Caco-2 (cell line): ENCODE results near the gene AKR1B1. TPM values are rescaled to one million over a fixed set of nuclear protein-coding genes. Genes with fewer than 3 reads are reported as not detected.

Experiments used
- BruUV-seq: library from RNA; stranded (reverse); fragments of 400-500 nt; replicated peaks from 2 replicates; lab custom pipeline; 2021; lab: Mats Ljungman, UMichigan
- CTCF ChIA-PET: fragments of 300-600 bp; sonication (Branson Sonifier 250); formaldehyde crosslinking; loops from one replicate; lab custom pipeline; 2022; ENCODE audit warnings: antibody characterized with exemption; lab: Charles Lee
- POLR2A ChIA-PET: fragments of 300-600 bp; sonication (Branson Sonifier 250); formaldehyde crosslinking; loops from one replicate; lab custom pipeline; 2022; ENCODE audit warnings: antibody characterized with exemption; lab: Charles Lee
- DNase-seq, 2 experiments: peaks; one replicate each; pipeline versions ENCODE4 v3.0.0 to v3.0.0-alpha.2; 2020 to 2022
- H3K27me3 ChIP-seq: replicated peaks from 2 replicates; pipeline ENCODE4 v1.6.0; 2011; ENCODE audit warnings: low read length; ENCODE audit not compliant: control insufficient read depth, insufficient read depth
- H3K36me3 ChIP-seq: 2 replicates; pipeline ENCODE4 v1.5.1; 2011; ENCODE audit warnings: low read length; ENCODE audit not compliant: control insufficient read depth, insufficient read depth
- H3K4me1 ChIP-seq: fragments of 250-450 bp; sonication (Bioruptor Pico); 2 replicates; pipeline ENCODE4 v1.5.1; 2020; ENCODE audit warnings: mild to moderate bottlenecking
- H3K4me3 ChIP-seq: 2 replicates; pipeline ENCODE4 v1.5.1; 2011; ENCODE audit warnings: low read depth, mild to moderate bottlenecking, control low read depth, low read length
- H3K9me3 ChIP-seq: fragments of 250-450 bp; sonication (Bioruptor Pico); 2 replicates; pipeline ENCODE4 v1.5.1; 2020; ENCODE audit warnings: mild to moderate bottlenecking, moderate library complexity
- H3K27ac Mint-ChIP-seq: one replicate; pipeline ENCODE4 v1.8.0; 2022; ENCODE audit warnings: mixed read lengths; ENCODE audit not compliant: unreplicated experiment
- H3K27me3 Mint-ChIP-seq: one replicate; pipeline ENCODE4 v1.8.0; 2022; ENCODE audit warnings: mixed read lengths; ENCODE audit not compliant: insufficient read depth, unreplicated experiment
- H3K36me3 Mint-ChIP-seq: one replicate; pipeline ENCODE4 v1.8.0; 2022; ENCODE audit warnings: mild to moderate bottlenecking, mixed read lengths; ENCODE audit not compliant: insufficient read depth, unreplicated experiment
- H3K4me1 Mint-ChIP-seq: one replicate; pipeline ENCODE4 v1.8.0; 2022; ENCODE audit warnings: low read depth, mixed read lengths; ENCODE audit not compliant: unreplicated experiment
- H3K4me3 Mint-ChIP-seq: one replicate; pipeline ENCODE4 v1.8.0; 2022; ENCODE audit warnings: mild to moderate bottlenecking, moderate library complexity, mixed read lengths; ENCODE audit not compliant: unreplicated experiment
- H3K9me3 Mint-ChIP-seq: one replicate; pipeline ENCODE4 v1.8.0; 2022; ENCODE audit warnings: mixed read lengths; ENCODE audit not compliant: unreplicated experiment
- CTCF ChIP-seq, 2 experiments: fragments of 200-600 bp in 1 of 2; IDR thresholded peaks; 1 replicate in 1 of 2; 2 replicates in 1 of 2; pipeline versions ENCODE4 v1.5.1 to v1.8.0; 2011 to 2022; ENCODE audit warnings: antibody characterized with exemption in 1 of 2, control low read depth in 1 of 2, inconsistent platforms in 1 of 2, low read depth in 1 of 2, low read length in 1 of 2, mild to moderate bottlenecking in 1 of 2, moderate library complexity in 1 of 2; ENCODE audit not compliant: insufficient read depth in 1 of 2, severe bottlenecking in 1 of 2, unreplicated experiment in 1 of 2
- intact Hi-C: fragments of 100-400 bp; cut with micrococcal nuclease; formaldehyde crosslinking; loops from one replicate; pipeline ENCODE4 v1.10.0; 2022; ENCODE audit not compliant: unreplicated experiment
- total RNA-seq: library from RNA; stranded (reverse); gene quantifications from 2 replicates; pipeline ENCODE4 v1.2.3, GENCODE V29; 2022

AKR1B1 gene
- total RNA-seq, 1 experiment from 2014 or later: 58.6 TPM

DNA sequence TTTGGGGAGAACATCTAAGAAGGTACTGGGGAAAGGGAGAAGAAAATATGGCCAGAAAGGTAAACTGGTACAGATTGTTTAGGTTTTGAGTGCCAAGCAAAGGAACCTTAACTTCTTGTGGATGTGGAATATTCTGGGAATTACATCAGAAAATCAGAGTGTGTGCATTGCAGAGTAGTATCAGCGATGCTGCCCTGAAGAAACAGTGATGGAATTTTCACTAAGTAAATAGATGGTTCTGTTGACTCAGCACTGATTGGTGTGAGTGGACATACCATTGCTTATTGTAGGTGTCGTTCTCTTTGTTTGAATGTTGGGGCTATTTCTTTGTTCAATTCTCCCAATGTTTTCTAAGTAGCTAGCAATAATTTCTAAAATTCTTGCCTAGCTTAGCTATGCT lies 24.4 kb upstream of the AKR1B1 start:
- Histone ChIP-seq H3K9me3 (no peaks in the 10 kb centered on the region; the same call in 1 of the 2 replicates), H3K4me3 (no peak overlapping the region), H3K4me1 (peaks cover 10% of the 10 kb centered on the region), H3K27me3 (no peaks in the 10 kb centered on the region), H3K36me3 (no peaks in the 10 kb centered on the region)
- ChIA-PET POLR2A (interaction anchor here (0.5 kb wide), 1 partner anchor 1141 kb away, joined by 3 read pairs; no protein-coding TSS in a partner anchor), CTCF (no interaction called here)
- DNase-seq: no peak
- no peaks in the 10 kb centered on the region for H3K4me1 Mint-ChIP-seq
- no peaks in the 10 kb centered on the region for H3K36me3 Mint-ChIP-seq
- no peak for TF ChIP-seq CTCF (IDR thresholded peaks at IDR 0.05; ENCODE audit: insufficient read depth in 1 of 2, low read depth in 1 of 2, low read length in 1 of 2, severe bottlenecking in 1 of 2, unreplicated experiment in 1 of 2)
- H3K27ac Mint-ChIP-seq: peak overlapping the region; percentile 12
- intact Hi-C loops: no loop called here
- peaks cover 26% of the 10 kb centered on the region for H3K9me3 Mint-ChIP-seq
- no TSS peak for BruUV-seq
- no peaks in the 10 kb centered on the region for H3K27me3 Mint-ChIP-seq
- no peak overlapping the region for H3K4me3 Mint-ChIP-seq

DNA sequence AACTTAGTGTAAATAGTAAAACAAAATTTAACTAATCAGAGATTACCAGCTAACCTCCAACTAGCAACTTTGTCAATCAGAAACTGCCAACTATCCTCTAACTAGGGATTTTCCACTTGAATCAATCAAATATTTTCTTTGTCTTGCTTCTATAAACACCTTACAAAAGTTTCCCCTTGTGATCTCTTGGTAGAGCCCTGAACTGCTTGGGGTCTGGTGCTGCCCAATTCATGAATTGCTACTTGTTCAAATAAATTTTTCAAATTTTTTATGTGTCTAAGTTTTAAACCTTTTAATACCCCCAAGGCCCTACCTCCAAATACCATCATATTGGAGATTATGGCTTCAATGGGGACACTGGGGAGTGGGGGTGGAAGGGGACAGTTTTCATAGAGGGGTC lies 24.0 kb upstream of the AKR1B1 start:
- intact Hi-C loops: no loop called here

GRCh38 chr7:134481167-134481566 lies 22.3 kb upstream of the AKR1B1 start:
- no peak for TF ChIP-seq CTCF (IDR thresholded peaks at IDR 0.05; ENCODE audit: insufficient read depth in 1 of 2, low read depth in 1 of 2, low read length in 1 of 2, severe bottlenecking in 1 of 2, unreplicated experiment in 1 of 2)
- Histone ChIP-seq H3K36me3 (no peaks in the 10 kb centered on the region), H3K4me1 (peaks cover 10% of the 10 kb centered on the region), H3K4me3 (no peak overlapping the region), H3K9me3 (no peaks in the 10 kb centered on the region; the same call in 1 of the 2 replicates), H3K27me3 (no peaks in the 10 kb centered on the region)
- no peak overlapping the region for H3K4me3 Mint-ChIP-seq
- POLR2A ChIA-PET: no interaction called here
- H3K27ac Mint-ChIP-seq: no peak overlapping the region
- H3K4me1 Mint-ChIP-seq: no peaks in the 10 kb centered on the region
- no peaks in the 10 kb centered on the region for H3K27me3 Mint-ChIP-seq
- H3K9me3 Mint-ChIP-seq: peaks cover 26% of the 10 kb centered on the region
- DNase-seq: no peak
- H3K36me3 Mint-ChIP-seq: no peaks in the 10 kb centered on the region
- no TSS peak for BruUV-seq
- CTCF ChIA-PET: interaction anchor here (2.5 kb wide), 1 partner anchor 49 kb away, joined by 11 read pairs; no protein-coding TSS in a partner anchor
- intact Hi-C loops: no loop called here

More for the DNA sequence above, 24.0 kb upstream of the AKR1B1 start:
- no peaks in the 10 kb centered on the region; the same call in 1 of the 2 replicates for H3K9me3 ChIP-seq
- peaks cover 26% of the 10 kb centered on the region for H3K9me3 Mint-ChIP-seq
- ChIA-PET POLR2A (no interaction called here), CTCF (no interaction called here)
- peak overlapping the region; percentile 12 for H3K27ac Mint-ChIP-seq
- no peaks in the 10 kb centered on the region for H3K27me3 ChIP-seq
- H3K36me3 Mint-ChIP-seq: no peaks in the 10 kb centered on the region
- no TSS peak for BruUV-seq
- H3K4me1 Mint-ChIP-seq: no peaks in the 10 kb centered on the region
- peaks cover 10% of the 10 kb centered on the region for H3K4me1 ChIP-seq
- no peak for TF ChIP-seq CTCF (IDR thresholded peaks at IDR 0.05; ENCODE audit: insufficient read depth in 1 of 2, low read depth in 1 of 2, low read length in 1 of 2, severe bottlenecking in 1 of 2, unreplicated experiment in 1 of 2)
- H3K4me3 Mint-ChIP-seq: no peak overlapping the region
- DNase-seq: no peak
- no peaks in the 10 kb centered on the region for H3K27me3 Mint-ChIP-seq
- no peaks in the 10 kb centered on the region for H3K36me3 ChIP-seq
- no peak overlapping the region for H3K4me3 ChIP-seq
